Loucy (cell line): ENCODE results near the gene CDX2.

Experiments used
- H2AFZ ChIP-seq: fragments of 200-600 bp; sonication (generic); 2 replicates; pipeline ENCODE4 v1.6.0; 2016; ENCODE audit warnings: antibody characterized with exemption, mild to moderate bottlenecking, low read length, moderate library complexity
- H3F3A ChIP-seq: fragments of 200-600 bp; 2 replicates; pipeline ENCODE4 v1.6.0; 2016; ENCODE audit warnings: antibody characterized with exemption, low read depth, mild to moderate bottlenecking
- H3K27me3 ChIP-seq: fragments of 200-600 bp; sonication (generic); 2 replicates; pipeline ENCODE4 v1.6.1; 2014; ENCODE audit warnings: low read length, mild to moderate bottlenecking; ENCODE audit not compliant: insufficient read depth, poor library complexity, severe bottlenecking
- H3K36me3 ChIP-seq: fragments of 200-600 bp; sonication (generic); 2 replicates; pipeline ENCODE4 v1.6.1; 2016; ENCODE audit warnings: low read length; ENCODE audit not compliant: insufficient read depth
- H3K4me1 ChIP-seq: fragments of 200-600 bp; sonication (generic); 2 replicates; pipeline ENCODE4 v1.5.1; 2014; ENCODE audit warnings: low read length, mild to moderate bottlenecking; ENCODE audit not compliant: insufficient read depth, poor library complexity, severe bottlenecking
- H3K4me2 ChIP-seq: fragments of 200-600 bp; sonication (generic); 2 replicates; pipeline ENCODE4 v1.6.0; 2014; ENCODE audit warnings: antibody characterized with exemption, low read length, low read depth, mild to moderate bottlenecking; ENCODE audit not compliant: poor library complexity, severe bottlenecking
- H3K4me3 ChIP-seq: fragments of 200-600 bp; sonication (generic); 2 replicates; pipeline ENCODE4 v1.5.1; 2014; ENCODE audit warnings: low read length, mild to moderate bottlenecking, mixed read lengths; ENCODE audit not compliant: poor library complexity, severe bottlenecking
- H3K79me2 ChIP-seq: fragments of 200-600 bp; sonication (generic); 2 replicates; pipeline ENCODE4 v1.6.1; 2014; ENCODE audit warnings: low read length; ENCODE audit not compliant: insufficient read depth
- H3K9ac ChIP-seq: fragments of 200-600 bp; sonication (generic); 2 replicates; pipeline ENCODE4 v1.6.0; 2014; ENCODE audit warnings: mild to moderate bottlenecking, low read depth, low read length, moderate library complexity; ENCODE audit not compliant: poor library complexity, severe bottlenecking
- H3K9me2 ChIP-seq: fragments of 200-600 bp; sonication (generic); replicated peaks from 2 replicates; pipeline ENCODE4 v1.6.1; 2016; ENCODE audit warnings: low read depth, low read length, mixed read lengths
- H3K9me3 ChIP-seq: fragments of 200-600 bp; sonication (generic); 2 replicates; pipeline ENCODE4 v1.6.1; 2014; ENCODE audit warnings: mild to moderate bottlenecking, antibody characterized with exemption, low read length, low read depth; ENCODE audit not compliant: insufficient read depth
- H4K20me1 ChIP-seq: fragments of 200-600 bp; sonication (generic); 2 replicates; pipeline ENCODE4 v1.6.0; 2014; ENCODE audit warnings: antibody characterized with exemption, low read length, mild to moderate bottlenecking; ENCODE audit not compliant: insufficient read depth, poor library complexity, severe bottlenecking
- EZH2phosphoT487 ChIP-seq: fragments of 200-600 bp; IDR thresholded peaks from 2 replicates; pipeline ENCODE4 v1.6.1; 2018; ENCODE audit warnings: antibody characterized with exemption, mild to moderate bottlenecking, moderate library complexity, borderline replicate concordance
- TF ChIP-seq, protein P1 (sequence below): fragments of 200-600 bp; sonication (generic); conservative IDR thresholded peaks from 2 replicates; pipeline ENCODE4 v1.5.1; 2014; ENCODE audit warnings: mild to moderate bottlenecking, antibody characterized with exemption, low read length

The CDX2 gene

DNA sequence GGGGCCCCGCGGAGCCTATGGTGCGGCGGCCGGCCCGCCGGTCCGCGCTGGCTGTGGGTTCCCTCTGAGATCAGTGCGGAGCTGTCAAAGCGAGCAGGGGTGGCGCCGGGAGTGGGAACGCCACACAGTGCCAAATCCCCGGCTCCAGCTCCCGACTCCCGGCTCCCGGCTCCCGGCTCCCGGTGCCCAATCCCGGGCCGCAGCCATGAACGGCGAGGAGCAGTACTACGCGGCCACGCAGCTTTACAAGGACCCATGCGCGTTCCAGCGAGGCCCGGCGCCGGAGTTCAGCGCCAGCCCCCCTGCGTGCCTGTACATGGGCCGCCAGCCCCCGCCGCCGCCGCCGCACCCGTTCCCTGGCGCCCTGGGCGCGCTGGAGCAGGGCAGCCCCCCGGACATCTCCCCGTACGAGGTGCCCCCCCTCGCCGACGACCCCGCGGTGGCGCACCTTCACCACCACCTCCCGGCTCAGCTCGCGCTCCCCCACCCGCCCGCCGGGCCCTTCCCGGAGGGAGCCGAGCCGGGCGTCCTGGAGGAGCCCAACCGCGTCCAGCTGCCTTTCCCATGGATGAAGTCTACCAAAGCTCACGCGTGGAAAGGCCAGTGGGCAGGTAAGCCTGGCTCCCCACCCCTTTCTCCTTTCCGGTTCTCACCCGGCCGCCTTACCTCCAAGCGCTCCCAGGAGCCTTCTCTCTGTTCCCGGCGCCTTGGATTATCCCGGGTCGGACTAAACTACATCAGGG is 49.0 kb downstream of the CDX2 start, which contains the start of gene PDX1:
TSS of gene PDX1 (plus strand) at position 67 of the 743 bp plus-strand sequence. CDS start at position 206, 139 bp downstream.
- Histone ChIP-seq H3K36me3 (no peaks in the 10 kb centered on the region), H3K4me1 (no peaks in the 10 kb centered on the region), H3K4me2 (peak within 1 kb of the TSS; percentile 71), H3K9ac (peak within 1 kb of the TSS; percentile 70), H3K79me2 (peaks cover 9% of the 10 kb centered on the region; the same call in 1 of the 2 replicates), H3K9me3 (no peaks in the 10 kb centered on the region), H2AFZ (peak within 1 kb of the TSS; percentile 47), H3K9me2 (no peaks in the 10 kb centered on the region), H3K27me3 (peaks cover 7% of the 10 kb centered on the region), H4K20me1 (no peaks in the 10 kb centered on the region), H3K4me3 (peak within 1 kb of the TSS; percentile 78), H3F3A (no peaks in the 10 kb centered on the region)
- TF ChIP-seq, protein P1, sequence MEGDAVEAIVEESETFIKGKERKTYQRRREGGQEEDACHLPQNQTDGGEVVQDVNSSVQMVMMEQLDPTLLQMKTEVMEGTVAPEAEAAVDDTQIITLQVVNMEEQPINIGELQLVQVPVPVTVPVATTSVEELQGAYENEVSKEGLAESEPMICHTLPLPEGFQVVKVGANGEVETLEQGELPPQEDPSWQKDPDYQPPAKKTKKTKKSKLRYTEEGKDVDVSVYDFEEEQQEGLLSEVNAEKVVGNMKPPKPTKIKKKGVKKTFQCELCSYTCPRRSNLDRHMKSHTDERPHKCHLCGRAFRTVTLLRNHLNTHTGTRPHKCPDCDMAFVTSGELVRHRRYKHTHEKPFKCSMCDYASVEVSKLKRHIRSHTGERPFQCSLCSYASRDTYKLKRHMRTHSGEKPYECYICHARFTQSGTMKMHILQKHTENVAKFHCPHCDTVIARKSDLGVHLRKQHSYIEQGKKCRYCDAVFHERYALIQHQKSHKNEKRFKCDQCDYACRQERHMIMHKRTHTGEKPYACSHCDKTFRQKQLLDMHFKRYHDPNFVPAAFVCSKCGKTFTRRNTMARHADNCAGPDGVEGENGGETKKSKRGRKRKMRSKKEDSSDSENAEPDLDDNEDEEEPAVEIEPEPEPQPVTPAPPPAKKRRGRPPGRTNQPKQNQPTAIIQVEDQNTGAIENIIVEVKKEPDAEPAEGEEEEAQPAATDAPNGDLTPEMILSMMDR, result no peak
- TF ChIP-seq EZH2phosphoT487, result no peak

DNA sequence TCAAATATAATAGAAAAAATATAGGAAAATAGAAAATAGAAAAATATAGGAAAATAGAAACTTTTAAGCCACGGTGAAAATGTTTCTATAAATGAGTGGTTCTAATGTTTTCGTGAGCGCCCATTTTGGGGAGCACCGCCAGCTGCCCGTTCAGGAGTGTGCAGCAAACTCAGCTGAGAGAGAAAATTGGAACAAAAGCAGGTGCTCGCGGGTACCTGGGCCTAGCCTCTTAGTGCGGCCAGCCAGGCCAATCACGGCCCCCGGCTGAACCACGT is 49.5 kb downstream of the CDX2 start:
- Histone ChIP-seq H3K4me1 (no peaks in the 10 kb centered on the region), H3K27me3 (peaks cover 7% of the 10 kb centered on the region), H3K36me3 (no peaks in the 10 kb centered on the region), H3K79me2 (peaks cover 9% of the 10 kb centered on the region; the same call in 1 of the 2 replicates), H2AFZ (no peak overlapping the region), H3K4me2 (no peak overlapping the region), H3K9ac (no peak overlapping the region), H3K9me3 (no peaks in the 10 kb centered on the region), H3K9me2 (no peaks in the 10 kb centered on the region), H3K4me3 (no peak overlapping the region), H4K20me1 (no peaks in the 10 kb centered on the region), H3F3A (no peaks in the 10 kb centered on the region)
- TF ChIP-seq, protein P1, result no peak
- no peak for TF ChIP-seq EZH2phosphoT487

DNA sequence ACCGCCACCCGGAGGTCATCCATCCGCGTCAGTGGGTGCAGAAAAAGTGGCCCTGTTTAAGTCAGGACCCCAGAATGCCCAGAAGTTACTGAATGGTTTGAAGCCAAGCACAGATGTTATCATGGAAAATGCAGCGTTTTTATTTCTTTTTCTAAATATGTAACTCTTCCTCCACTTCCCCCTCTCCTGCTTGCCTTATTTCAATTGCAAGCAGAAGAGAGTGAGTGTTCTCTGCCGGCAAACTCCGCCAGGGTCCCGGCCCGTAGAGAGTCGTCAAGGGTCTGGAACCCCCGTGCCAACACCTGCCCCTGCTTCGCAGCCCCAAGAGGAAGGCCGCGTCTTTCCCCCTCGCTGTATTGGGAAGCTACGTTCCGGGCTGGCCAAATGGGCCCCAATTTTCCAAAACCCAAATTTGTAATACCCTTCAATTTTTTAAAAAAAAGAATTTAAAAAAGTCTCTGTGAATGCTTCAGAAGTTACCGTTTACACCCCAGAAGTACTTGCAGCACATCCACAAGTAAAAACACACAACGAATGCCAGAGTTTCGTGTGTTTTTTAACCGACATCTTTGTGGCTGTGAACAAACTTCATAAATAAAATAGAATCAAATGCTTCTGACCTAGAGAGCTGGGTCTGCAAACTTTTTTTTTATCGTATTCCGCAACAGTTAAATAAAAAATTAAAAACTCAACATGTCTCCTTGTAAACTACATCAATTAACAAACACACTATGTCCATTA is 50.0 kb downstream of the CDX2 start:
- Histone ChIP-seq H3K4me2 (no peak overlapping the region), H3K4me1 (no peaks in the 10 kb centered on the region), H3K79me2 (peaks cover 9% of the 10 kb centered on the region; the same call in 1 of the 2 replicates), H3K9me3 (no peaks in the 10 kb centered on the region), H3K9ac (no peak overlapping the region), H3F3A (no peaks in the 10 kb centered on the region), H3K36me3 (no peaks in the 10 kb centered on the region), H2AFZ (no peak overlapping the region), H3K9me2 (no peaks in the 10 kb centered on the region), H3K4me3 (no peak overlapping the region), H3K27me3 (peaks cover 7% of the 10 kb centered on the region), H4K20me1 (no peaks in the 10 kb centered on the region)
- TF ChIP-seq EZH2phosphoT487, result no peak
- TF ChIP-seq, protein P1, result no peak
